Tibial artery (tissue), 4 donors: Measurements from ENCODE around the gene ALCAM.

Experiments used
- DNase-seq, 2 donors: peaks; one replicate each; pipeline ENCODE4 v3.0.0-alpha.2; 2019
- H3K27ac ChIP-seq, 2 donors: fragments of 200-600 bp; sonication (generic) in 1 of 2; 1 replicate in 1 of 2; 2 replicates in 1 of 2; pipeline ENCODE4 v1.5.1; 2018 to 2019; ENCODE audit warnings: mild to moderate bottlenecking in 1 of 2
- H3K27me3 ChIP-seq, 2 donors: fragments of 200-600 bp; sonication (generic) in 1 of 2; one replicate each; pipeline versions ENCODE4 v1.5.1 to v1.6.0; 2016 to 2019
- H3K36me3 ChIP-seq, 3 donors: fragments of 200-600 bp; sonication (generic) in 2 of 3; one replicate each; pipeline ENCODE4 v1.5.1; 2016 to 2019; ENCODE audit warnings: mild to moderate bottlenecking in 2 of 3
- H3K4me1 ChIP-seq, 4 donors: fragments of 200-600 bp; sonication (generic) in 2 of 4; 1 replicate in 3 of 4; 2 replicates in 1 of 4; pipeline ENCODE4 v1.5.1; 2016 to 2019
- H3K4me3 ChIP-seq, 2 donors: fragments of 200-600 bp; sonication (generic) in 1 of 2; 1 replicate in 1 of 2; 2 replicates in 1 of 2; pipeline ENCODE4 v1.5.1; 2018 to 2019; ENCODE audit warnings: mild to moderate bottlenecking in 2 of 2
- H3K9me3 ChIP-seq, 3 donors: fragments of 200-600 bp; sonication (generic) in 1 of 3; one replicate each; pipeline ENCODE4 v1.5.1; 2016 to 2019
- CTCF ChIP-seq, 2 experiments: fragments of 200-600 bp in 1 of 2; fragments of 450-650 bp in 1 of 2; IDR thresholded peaks; one replicate each; pipeline ENCODE4 v1.5.1; 2017 to 2019; ENCODE audit warnings: antibody characterized with exemption in 2 of 2, mild to moderate bottlenecking in 1 of 2, moderate library complexity in 1 of 2
- intact Hi-C: fragments of 100-400 bp; cut with DNase I; formaldehyde crosslinking; loops from one replicate; pipeline ENCODE4 v1.15.0; 2023; ENCODE audit warnings: low total_unique reads

Gene ALCAM

GRCh38 chr3:105366326-105367062 lies at the start of gene ALCAM:
TSS of gene ALCAM (plus strand) at chr3:105366909.
- Histone ChIP-seq H3K27ac (peak within 1 kb of the TSS; percentile 75 to 83), H3K4me3 (peak within 1 kb of the TSS; percentile 62 to 67), H3K9me3 (no peaks in the 10 kb centered on the region), H3K27me3 (no peaks in the 10 kb centered on the region), H3K36me3 (no peaks in the 10 kb centered on the region), H3K4me1 (peaks cover 0 to 22% (median 0%) of the 10 kb centered on the region in 4 donors)
- peak; percentile 93 to 97 for DNase-seq
- peak; percentile 44 to 56 for TF ChIP-seq CTCF (IDR thresholded peaks at IDR 0.05)
- intact Hi-C loops = loop anchor here (10.0 kb wide), 1 partner anchor 1092 kb away; no protein-coding TSS in a partner anchor

DNA sequence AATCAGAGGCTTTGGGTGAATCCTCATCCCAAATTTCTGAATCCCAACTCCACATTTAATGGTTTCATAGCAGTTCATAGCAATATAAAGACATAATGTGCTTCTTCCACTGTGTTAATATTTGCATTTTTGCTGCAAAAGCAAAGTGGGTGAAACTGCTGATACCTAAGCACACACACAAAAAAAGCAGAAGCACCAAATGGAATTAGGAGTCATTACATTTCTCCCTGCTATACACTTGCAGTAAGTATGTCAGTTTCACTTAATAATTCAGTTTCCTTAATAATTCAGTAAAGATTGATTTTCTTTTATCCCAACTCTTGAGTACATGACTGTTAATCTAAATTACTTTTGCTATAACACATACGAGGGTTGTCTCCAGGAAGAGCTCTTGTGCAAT lies 48.9 kb upstream of the ALCAM start:
- intact Hi-C loops = no loop called here
- no peak for TF ChIP-seq CTCF (IDR thresholded peaks at IDR 0.05)
- H3K27ac ChIP-seq = no peak overlapping the region

GRCh38 chr3:105322570-105323273 lies 44.0 kb upstream of the ALCAM start:
- H3K27me3 ChIP-seq = no peaks in the 10 kb centered on the region
- no peak for TF ChIP-seq CTCF (IDR thresholded peaks at IDR 0.05)
- DNase-seq = no peak
- H3K9me3 ChIP-seq = no peaks in the 10 kb centered on the region
- H3K36me3 ChIP-seq = no peaks in the 10 kb centered on the region
- H3K4me1 ChIP-seq = no peaks in the 10 kb centered on the region
- H3K4me3 ChIP-seq = no peak overlapping the region
- intact Hi-C loops = no loop called here
- H3K27ac ChIP-seq = no peak overlapping the region

More for the DNA sequence above, 48.9 kb upstream of the ALCAM start:
- no peaks in the 10 kb centered on the region for H3K27me3 ChIP-seq
- H3K9me3 ChIP-seq = no peaks in the 10 kb centered on the region
- no peaks in the 10 kb centered on the region for H3K4me1 ChIP-seq
- no peak overlapping the region for H3K4me3 ChIP-seq
- no peaks in the 10 kb centered on the region for H3K36me3 ChIP-seq
- no peak for DNase-seq

DNA sequence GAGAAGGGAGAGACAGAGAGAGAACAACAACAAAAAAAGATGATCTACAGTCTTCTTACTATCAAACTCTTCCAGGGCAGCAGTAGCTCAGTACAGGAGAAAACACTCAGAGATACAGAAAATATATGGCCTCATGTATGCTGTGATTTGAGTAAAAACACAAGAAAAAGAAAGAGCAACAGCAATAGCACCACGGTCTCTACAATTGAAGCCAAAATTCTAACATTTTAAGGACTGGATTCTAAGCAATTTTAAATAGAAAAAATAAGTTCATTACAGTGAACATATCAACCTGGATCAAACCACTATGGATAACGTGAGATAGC lies 43.5 kb upstream of the ALCAM start:
- Histone ChIP-seq H3K4me1 (no peaks in the 10 kb centered on the region), H3K27me3 (no peaks in the 10 kb centered on the region), H3K9me3 (no peaks in the 10 kb centered on the region), H3K36me3 (no peaks in the 10 kb centered on the region), H3K4me3 (no peak overlapping the region), H3K27ac (no peak overlapping the region)
- no peak for DNase-seq
- no peak for TF ChIP-seq CTCF (IDR thresholded peaks at IDR 0.05)
- intact Hi-C loops = no loop called here

GRCh38 chr3:105324951-105325350 lies 41.8 kb upstream of the ALCAM start:
- intact Hi-C loops = no loop called here
- H3K27me3 ChIP-seq = no peaks in the 10 kb centered on the region
- H3K9me3 ChIP-seq = no peaks in the 10 kb centered on the region
- DNase-seq = no peak
- H3K4me3 ChIP-seq = no peak overlapping the region
- no peak overlapping the region for H3K27ac ChIP-seq
- H3K36me3 ChIP-seq = no peaks in the 10 kb centered on the region
- TF ChIP-seq CTCF (IDR thresholded peaks at IDR 0.05) = no peak
- H3K4me1 ChIP-seq = no peaks in the 10 kb centered on the region
